HepG2 (cell line): ENCODE data around the gene TCOF1. TPM values are rescaled to one million over a fixed set of nuclear protein-coding genes. Genes with fewer than 3 reads are reported as not detected.

Experiments used
- ATRX ChIP-seq: sonication (generic); formaldehyde crosslinking; IDR thresholded peaks from 2 replicates; pipeline ENCODE4 v1.4.0; 2020; ENCODE audit warnings: missing genetic modification reagents, borderline replicate concordance
- E2F1 ChIP-seq: sonication (generic); formaldehyde crosslinking; IDR thresholded peaks from 2 replicates; pipeline ENCODE4 v1.5.0; 2020; ENCODE audit warnings: missing genetic modification reagents
- HDAC1 ChIP-seq: sonication (generic); formaldehyde crosslinking; IDR thresholded peaks from 2 replicates; pipeline ENCODE4 v1.5.1; 2020; ENCODE audit warnings: mild to moderate bottlenecking, missing genetic modification reagents
- HDAC2 ChIP-seq: sonication (generic); formaldehyde crosslinking; IDR thresholded peaks from 2 replicates; pipeline ENCODE4 v1.4.0; 2020; ENCODE audit warnings: missing genetic modification reagents
- HDAC6 ChIP-seq: fragments of 200-600 bp; sonication (generic); IDR thresholded peaks from 2 replicates; pipeline ENCODE4 v1.7.0; 2017; ENCODE audit warnings: mild to moderate bottlenecking, antibody characterized with exemption, low read length, low read depth
- HOXA3 ChIP-seq: sonication (generic); formaldehyde crosslinking; IDR thresholded peaks from 2 replicates; pipeline ENCODE4 v1.5.0; 2020; ENCODE audit warnings: missing genetic modification reagents
- HOXA9 ChIP-seq: sonication (generic); formaldehyde crosslinking; IDR thresholded peaks from 2 replicates; pipeline ENCODE4 v1.8.1; 2022; ENCODE audit warnings: missing genetic modification reagents, mild to moderate bottlenecking, moderate library complexity, borderline replicate concordance
- KDM5A ChIP-seq: fragments of 200-600 bp; sonication (generic); IDR thresholded peaks from 2 replicates; pipeline ENCODE4 v1.7.0; 2018; ENCODE audit warnings: antibody characterized with exemption, mild to moderate bottlenecking, low read length, borderline replicate concordance
- MIER3 ChIP-seq: IDR thresholded peaks from 2 replicates; pipeline ENCODE4 v1.6.1; 2016; ENCODE audit warnings: missing compliant biosample characterization, borderline replicate concordance
- MYC ChIP-seq: sonication (generic); formaldehyde crosslinking; IDR thresholded peaks from 2 replicates; pipeline ENCODE4 v1.9.0; 2021; ENCODE audit warnings: missing genetic modification reagents, borderline replicate concordance
- RELA ChIP-seq: sonication (generic); formaldehyde crosslinking; IDR thresholded peaks from 2 replicates; pipeline ENCODE4 v1.4.0; 2020; ENCODE audit warnings: missing genetic modification reagents
- SAP130 ChIP-seq: IDR thresholded peaks from 2 replicates; pipeline ENCODE4 v1.6.1; 2016; ENCODE audit warnings: low read depth
- SOX5 ChIP-seq: IDR thresholded peaks from 2 replicates; pipeline ENCODE4 v1.6.1; 2016; ENCODE audit warnings: borderline replicate concordance
- STAT6 ChIP-seq: sonication (generic); formaldehyde crosslinking; IDR thresholded peaks from 2 replicates; pipeline ENCODE4 v1.4.0; 2020; ENCODE audit warnings: missing genetic modification reagents, mild to moderate bottlenecking, borderline replicate concordance
- SYNCRIP ChIP-seq: fragments of 200-400 bp; formaldehyde crosslinking; IDR thresholded peaks from 2 replicates; pipeline ENCODE4 v1.6.1; 2018; ENCODE audit warnings: mild to moderate bottlenecking, low read depth, low read length; ENCODE audit not compliant: insufficient read depth
- XRCC5 ChIP-seq: fragments of 200-400 bp; formaldehyde crosslinking; optimal IDR thresholded peaks from 2 replicates; pipeline ENCODE3; 2017; ENCODE audit warnings: mild to moderate bottlenecking, low read length
- ZBTB49 ChIP-seq: sonication (generic); formaldehyde crosslinking; IDR thresholded peaks from 2 replicates; pipeline ENCODE4 v1.4.0; 2020; ENCODE audit warnings: missing genetic modification reagents, borderline replicate concordance
- ZKSCAN5 ChIP-seq: sonication (generic); formaldehyde crosslinking; IDR thresholded peaks from 2 replicates; pipeline ENCODE4 v1.5.1; 2020; ENCODE audit warnings: mild to moderate bottlenecking, missing genetic modification reagents
- ZNF260 ChIP-seq: sonication (generic); formaldehyde crosslinking; IDR thresholded peaks from 2 replicates; pipeline ENCODE4 v1.4.0; 2020; ENCODE audit warnings: missing genetic modification reagents, low read depth, mild to moderate bottlenecking, borderline replicate concordance
- ZNF326 ChIP-seq: sonication (generic); formaldehyde crosslinking; IDR thresholded peaks from 2 replicates; pipeline ENCODE4 v1.4.0; 2020; ENCODE audit warnings: missing genetic modification reagents, borderline replicate concordance
- ZNF331 ChIP-seq: sonication (generic); formaldehyde crosslinking; IDR thresholded peaks from 2 replicates; pipeline ENCODE4 v1.4.0; 2020; ENCODE audit warnings: missing genetic modification reagents
- ZNF34 ChIP-seq: sonication (generic); formaldehyde crosslinking; IDR thresholded peaks from 2 replicates; pipeline ENCODE4 v1.4.0; 2020; ENCODE audit warnings: mild to moderate bottlenecking, missing genetic modification reagents, borderline replicate concordance
- ZNF562 ChIP-seq: sonication (generic); formaldehyde crosslinking; IDR thresholded peaks from 2 replicates; pipeline ENCODE4 v1.8.0; 2022; ENCODE audit warnings: missing genetic modification reagents, borderline replicate concordance
- ZNF605 ChIP-seq: sonication (generic); formaldehyde crosslinking; IDR thresholded peaks from 2 replicates; pipeline ENCODE4 v1.8.0; 2022; ENCODE audit warnings: mild to moderate bottlenecking, missing genetic modification reagents
- ZSCAN22 ChIP-seq: sonication (generic); formaldehyde crosslinking; IDR thresholded peaks from 2 replicates; pipeline ENCODE4 v1.4.0; 2020; ENCODE audit warnings: mild to moderate bottlenecking, missing genetic modification reagents
- polyA plus RNA-seq, 8 experiments: library from polyadenylated mRNA; depleted of rRNA in 3 of 8; stranded (reverse) in 7 of 8; unstranded in 1 of 8; fragments of >200 nt; fragmentation: Illumina TruSeq in 4 of 8; extraction: Trizol in 4 of 8; gene quantifications; 2 replicates each; pipeline versions ENCODE4 v1.2.1 to v1.2.3, GENCODE V29; 2011 to 2016; ENCODE audit warnings: low read depth in 4 of 8, missing spikeins in 1 of 8, mixed read lengths in 1 of 8; ENCODE audit not compliant: insufficient read depth in 1 of 8
- total RNA-seq, 5 experiments: library from RNA; depleted of rRNA; stranded (reverse); fragments of >200 nt; fragmentation: Illumina TruSeq; extraction: Trizol; gene quantifications; 2 replicates each; pipeline ENCODE4 v1.2.3, GENCODE V29; 2016; ENCODE audit warnings: low read depth in 1 of 5

The TCOF1 gene
- total and polyA plus RNA-seq, 2 of the 13 experiments (the other 11 are each of a cell fraction or from before 2014, with no cell fraction given), result 10.1 to 41.6 TPM

GRCh38 chr5:150412319-150413175, 55.0 kb downstream of the TCOF1 start, which contains the start of gene CD74 (continued):
- TF ChIP-seq ZBTB49 (CRISPR knock-in tag) (no peak), HOXA3 (CRISPR knock-in tag) (0 out of 2 replicates have a peak, but pooled peaks have one; percentile 44), ZNF260 (no peak), HDAC1 (peak; percentile 71), HDAC6 (no peak), MIER3 (CRISPR knock-in tag) (no peak), ZNF605 (CRISPR knock-in tag) (peak; percentile 43; the same call in 1 of the 2 replicates), ZNF331 (peak; percentile 62; the same call in 1 of the 2 replicates), ZNF562 (no peak), STAT6 (CRISPR knock-in tag) (no peak), HDAC2 (CRISPR knock-in tag) (peak; percentile 33), RELA (no peak), ATRX (CRISPR knock-in tag) (no peak), XRCC5 (peak; percentile 66), KDM5A (no peak; the same call in 1 of the 2 replicates), SAP130 (CRISPR knock-in tag) (peak; percentile 68), ZNF326 (CRISPR knock-in tag) (no peak), SYNCRIP (no peak), HOXA9 (CRISPR knock-in tag) (no peak), SOX5 (CRISPR knock-in tag) (peak; percentile 43; the same call in 1 of the 2 replicates), ZSCAN22 (CRISPR knock-in tag) (no peak), ZNF34 (no peak), MYC (peak; percentile 24; the same call in 1 of the 2 replicates), ZKSCAN5 (CRISPR knock-in tag) (no peak), E2F1 (CRISPR knock-in tag) (no peak)
